Breast epithelium (tissue), 4 donors: ENCODE results near the gene SHC3. TPM values are rescaled to one million over a fixed set of nuclear protein-coding genes. Genes with fewer than 3 reads are reported as not detected.
A peak's percentile ranks its signal among the peaks of the same experiment; 100 is the strongest.

Source experiments
- DNase-seq, 2 donors: peaks; one replicate each; pipeline ENCODE4 v3.0.0-alpha.2; 2019; ENCODE audit warnings: low spot score in 2 of 2
- H3K27ac ChIP-seq, 2 donors: fragments of 200-600 bp; sonication (generic) in 1 of 2; one replicate each; pipeline ENCODE4 v1.5.1; 2016 to 2019; ENCODE audit warnings: mild to moderate bottlenecking in 1 of 2
- H3K27me3 ChIP-seq, 2 donors: fragments of 200-600 bp; sonication (generic) in 1 of 2; one replicate each; pipeline versions ENCODE4 v1.5.1 to v1.6.0; 2017 to 2019; ENCODE audit warnings: control low read depth in 1 of 2, mild to moderate bottlenecking in 1 of 2
- H3K36me3 ChIP-seq: fragments of 200-600 bp; one replicate; pipeline ENCODE4 v1.5.1; 2019
- H3K4me1 ChIP-seq, 2 donors: fragments of 200-600 bp; sonication (generic); one replicate each; pipeline ENCODE4 v1.5.1; 2016 to 2019; ENCODE audit warnings: control low read depth in 1 of 2
- H3K4me3 ChIP-seq, 3 donors: fragments of 200-600 bp; sonication (generic); 1 replicate in 2 of 3; 2 replicates in 1 of 3; pipeline ENCODE4 v1.5.1; 2016 to 2019; ENCODE audit warnings: mild to moderate bottlenecking in 3 of 3, moderate library complexity in 2 of 3
- H3K9me3 ChIP-seq, 2 donors: fragments of 200-600 bp; sonication (generic) in 1 of 2; one replicate each; pipeline ENCODE4 v1.5.1; 2016 to 2019; ENCODE audit warnings: control low read depth in 1 of 2
- CTCF ChIP-seq, 3 donors: fragments of 450-650 bp; IDR thresholded peaks; one replicate each; pipeline ENCODE4 v1.5.1; 2016 to 2017; ENCODE audit warnings: antibody characterized with exemption in 3 of 3, mild to moderate bottlenecking in 3 of 3, moderate library complexity in 3 of 3
- POLR2A ChIP-seq: fragments of 450-650 bp; IDR thresholded peaks from one replicate; pipeline ENCODE4 v1.6.1; 2016; ENCODE audit warnings: antibody characterized with exemption, mild to moderate bottlenecking, moderate library complexity
- POLR2AphosphoS5 ChIP-seq, 3 donors: sonication (generic); formaldehyde crosslinking; IDR thresholded peaks; one replicate each; pipeline ENCODE4 v1.6.1; 2017; ENCODE audit warnings: antibody characterized with exemption in 3 of 3
- intact Hi-C: fragments of 100-400 bp; cut with DNase I; formaldehyde crosslinking; loops from one replicate; pipeline ENCODE4 v1.15.1; 2023; ENCODE audit warnings: low total_unique reads
- total RNA-seq, 3 donors: library from RNA; depleted of rRNA; stranded (reverse); fragments of >200 nt; gene quantifications; one replicate each; pipeline ENCODE4 v1.1.0, GENCODE V29; 2016

Gene SHC3
- total RNA-seq, 3 donors from 2014 or later: 1.0 to 6.7 (median 2.3) TPM

DNA sequence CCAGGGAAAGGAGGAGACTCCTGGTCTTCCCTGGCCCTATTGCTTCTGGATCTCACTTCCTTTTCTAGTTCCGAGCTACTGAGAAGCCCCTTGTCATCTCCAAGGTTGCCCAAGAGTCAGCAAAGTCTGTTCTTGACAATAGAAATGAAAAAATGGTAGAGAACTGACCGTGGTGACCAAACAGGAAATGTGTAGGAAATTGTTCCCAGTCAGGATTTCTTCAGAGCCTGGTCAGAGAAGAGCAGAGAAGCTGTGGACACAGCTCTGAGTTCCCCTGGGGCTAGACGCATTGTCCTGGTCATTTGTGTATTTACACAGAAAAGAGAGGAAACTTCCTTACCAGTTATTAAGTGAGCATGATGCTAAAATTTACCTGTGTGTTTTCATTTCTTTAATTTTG lies 151.7 kb downstream of the SHC3 start:
- intact Hi-C loops: no loop called here
- H3K9me3 ChIP-seq: peaks cover 0 to 14% of the 10 kb centered on the region in 2 donors
- no peaks in the 10 kb centered on the region for H3K36me3 ChIP-seq
- H3K4me1 ChIP-seq: peaks cover 0 to 6% of the 10 kb centered on the region in 2 donors
- H3K27me3 ChIP-seq: no peaks in the 10 kb centered on the region
- H3K27ac ChIP-seq: peak overlapping the region in 1 of 2 donors; percentile 30
- DNase-seq: no peak
- TF ChIP-seq CTCF (IDR thresholded peaks at IDR 0.05): no peak
- TF ChIP-seq POLR2AphosphoS5 (IDR thresholded peaks at IDR 0.05): no peak
- TF ChIP-seq POLR2A: no peak
- H3K4me3 ChIP-seq: no peak overlapping the region

DNA sequence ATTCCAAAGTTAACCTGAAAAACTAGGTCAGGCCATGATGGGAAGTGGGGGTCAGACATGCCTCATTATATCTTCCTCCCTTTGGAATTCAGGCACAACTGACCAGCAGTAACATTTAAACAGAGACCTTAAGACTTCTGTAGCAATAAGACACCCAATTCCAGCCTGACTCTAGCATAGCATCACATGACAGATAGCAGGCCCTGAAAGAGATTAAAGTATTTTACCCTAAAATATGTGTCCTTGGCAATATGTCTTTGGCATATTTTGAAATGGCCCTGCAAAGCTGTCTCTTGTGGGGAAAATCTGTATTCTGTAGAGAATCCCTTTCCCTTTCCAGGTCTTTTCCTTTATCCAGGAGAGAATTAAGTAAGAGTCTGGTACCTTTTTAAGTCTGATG lies 153.1 kb downstream of the SHC3 start:
- Histone ChIP-seq H3K27me3 (no peaks in the 10 kb centered on the region), H3K27ac (no peak overlapping the region), H3K9me3 (peaks cover 0 to 14% of the 10 kb centered on the region in 2 donors), H3K36me3 (no peaks in the 10 kb centered on the region), H3K4me3 (no peak overlapping the region), H3K4me1 (peaks cover 0 to 6% of the 10 kb centered on the region in 2 donors)
- TF ChIP-seq POLR2A (no peak), CTCF (IDR thresholded peaks at IDR 0.05) (no peak), POLR2AphosphoS5 (IDR thresholded peaks at IDR 0.05) (no peak)
- intact Hi-C loops: no loop called here
- no peak for DNase-seq

DNA sequence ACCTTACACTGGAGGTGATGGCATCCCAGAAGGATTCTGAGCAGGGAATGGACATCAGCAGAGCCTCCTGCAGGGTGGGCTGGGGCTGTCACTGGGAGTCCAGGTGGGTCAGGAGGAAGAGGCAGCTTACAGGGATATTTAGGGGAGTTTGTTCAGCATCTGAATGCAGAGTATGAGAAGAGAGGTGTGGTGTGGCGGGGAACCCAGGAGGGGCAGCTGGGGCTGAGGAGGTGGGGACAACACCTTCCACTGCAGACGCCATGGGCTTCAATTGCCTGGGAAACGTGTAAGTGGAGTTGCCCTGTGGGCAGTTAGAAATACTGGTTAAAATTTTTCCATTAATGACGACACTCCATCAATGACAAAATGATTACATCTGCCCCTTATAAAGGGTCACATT lies 153.9 kb downstream of the SHC3 start:
- Histone ChIP-seq H3K9me3 (peaks cover 0 to 6% of the 10 kb centered on the region in 2 donors), H3K4me3 (no peak overlapping the region), H3K27me3 (no peaks in the 10 kb centered on the region), H3K4me1 (peaks cover 0 to 6% of the 10 kb centered on the region in 2 donors), H3K36me3 (no peaks in the 10 kb centered on the region), H3K27ac (peak overlapping the region in 1 of 2 donors; percentile 63)
- DNase-seq: no peak
- no peak for TF ChIP-seq CTCF (IDR thresholded peaks at IDR 0.05)
- TF ChIP-seq POLR2A: no peak
- TF ChIP-seq POLR2AphosphoS5 (IDR thresholded peaks at IDR 0.05): no peak
- intact Hi-C loops: no loop called here

- no peak overlapping the region for H3K4me3 ChIP-seq
- H3K36me3 ChIP-seq: no peaks in the 10 kb centered on the region
- H3K27ac ChIP-seq: peak overlapping the region; percentile 90 to 98
- peaks cover 0 to 6% of the 10 kb centered on the region in 2 donors for H3K4me1 ChIP-seq
- no peaks in the 10 kb centered on the region for H3K9me3 ChIP-seq
- TF ChIP-seq CTCF (IDR thresholded peaks at IDR 0.05) (no peak), POLR2AphosphoS5 (IDR thresholded peaks at IDR 0.05) (no peak), POLR2A (no peak)
- no peak for DNase-seq
- no peaks in the 10 kb centered on the region for H3K27me3 ChIP-seq
- intact Hi-C loops: no loop called here
Measured at GRCh38 chr9:89023740-89024139, 154.9 kb downstream of the SHC3 start.

- Histone ChIP-seq H3K9me3 (no peaks in the 10 kb centered on the region), H3K27ac (peak overlapping the region; percentile 90 to 98), H3K4me1 (peaks cover 0 to 6% of the 10 kb centered on the region in 2 donors), H3K4me3 (no peak overlapping the region), H3K36me3 (no peaks in the 10 kb centered on the region), H3K27me3 (no peaks in the 10 kb centered on the region)
- no peak for TF ChIP-seq POLR2AphosphoS5 (IDR thresholded peaks at IDR 0.05)
- no peak for TF ChIP-seq CTCF (IDR thresholded peaks at IDR 0.05)
- TF ChIP-seq POLR2A: no peak
- no peak for DNase-seq
- intact Hi-C loops: no loop called here
Measured at GRCh38 chr9:89022902-89023301, 155.7 kb downstream of the SHC3 start.
